NCI-H2107 treated with DMSO at 0.1 percent for 48 hours (cell line): ENCODE data around the gene ADAM12.

Source experiments
- DNase-seq: peaks from one replicate; lab custom pipeline; 2025; ENCODE audit not compliant: unreplicated experiment; lab: John Stamatoyannopoulos, UW

The ADAM12 gene

GRCh38 chr10:126029999-126030398 is 358.3 kb downstream of the ADAM12 start:
- no peak for DNase-seq

DNA sequence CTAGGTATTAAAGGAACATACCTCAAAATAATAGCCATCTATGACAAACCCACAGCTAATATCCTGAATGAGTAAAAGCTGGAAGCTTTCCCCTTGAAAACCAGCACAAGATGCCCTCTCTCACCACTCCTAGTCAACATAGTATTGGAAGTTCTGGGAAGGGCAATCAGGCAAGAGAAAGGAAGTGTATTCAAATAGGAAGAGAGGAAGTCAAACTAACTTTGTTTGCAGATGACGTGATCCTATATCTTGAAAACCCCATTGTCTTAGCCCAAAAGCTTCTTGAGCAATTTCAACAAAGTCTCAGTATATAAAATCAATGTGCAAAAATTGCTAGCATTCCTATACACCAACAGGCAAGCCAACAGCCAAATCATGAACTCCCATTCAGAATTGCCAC is 360.6 kb downstream of the ADAM12 start:
- no peak for DNase-seq

DNA sequence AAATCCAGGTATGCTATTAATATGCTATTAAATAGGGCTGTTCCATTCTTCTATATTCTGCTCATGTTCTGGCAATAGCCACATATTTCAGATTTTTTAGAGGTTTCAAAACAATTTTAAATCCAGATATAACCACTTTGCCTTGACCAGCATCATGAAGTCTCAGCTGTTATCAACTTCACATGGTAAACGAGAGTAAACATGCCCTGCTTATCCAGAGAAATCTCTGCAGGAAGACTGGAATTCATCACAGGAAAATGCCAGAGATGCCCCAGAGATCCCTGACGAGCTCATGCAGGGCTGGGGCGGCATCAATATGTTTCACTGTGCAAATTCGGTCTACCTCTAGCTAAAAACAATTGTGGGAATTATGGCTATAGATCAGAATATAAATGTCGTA is 365.4 kb downstream of the ADAM12 start:
- no peak for DNase-seq

- DNase-seq: no peak
These were observed 366.3 kb downstream of the ADAM12 start for GRCh38 chr10:126021833-126022500.

- DNase-seq: no peak
These were observed 370.2 kb downstream of the ADAM12 start for GRCh38 chr10:126017961-126018560.

DNA sequence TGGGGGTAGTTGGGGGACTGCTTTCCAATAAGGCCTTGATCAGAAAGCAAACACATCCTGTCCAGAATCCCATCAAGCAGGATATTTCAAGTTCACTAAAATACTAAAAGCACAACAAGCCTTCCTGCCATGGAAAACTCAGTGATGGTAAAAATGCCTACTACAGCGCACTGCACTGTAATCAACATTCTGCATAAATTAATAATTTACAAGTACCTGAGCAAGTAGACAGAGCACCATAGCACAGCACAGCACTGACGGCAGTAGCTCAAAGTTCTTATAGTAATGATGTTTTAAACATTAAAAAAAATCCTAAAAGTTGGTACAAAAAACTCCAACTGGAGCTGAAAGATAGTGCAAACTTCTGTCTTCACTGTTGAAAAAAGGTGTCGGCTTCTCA is 371.4 kb downstream of the ADAM12 start:
- no peak for DNase-seq

DNA sequence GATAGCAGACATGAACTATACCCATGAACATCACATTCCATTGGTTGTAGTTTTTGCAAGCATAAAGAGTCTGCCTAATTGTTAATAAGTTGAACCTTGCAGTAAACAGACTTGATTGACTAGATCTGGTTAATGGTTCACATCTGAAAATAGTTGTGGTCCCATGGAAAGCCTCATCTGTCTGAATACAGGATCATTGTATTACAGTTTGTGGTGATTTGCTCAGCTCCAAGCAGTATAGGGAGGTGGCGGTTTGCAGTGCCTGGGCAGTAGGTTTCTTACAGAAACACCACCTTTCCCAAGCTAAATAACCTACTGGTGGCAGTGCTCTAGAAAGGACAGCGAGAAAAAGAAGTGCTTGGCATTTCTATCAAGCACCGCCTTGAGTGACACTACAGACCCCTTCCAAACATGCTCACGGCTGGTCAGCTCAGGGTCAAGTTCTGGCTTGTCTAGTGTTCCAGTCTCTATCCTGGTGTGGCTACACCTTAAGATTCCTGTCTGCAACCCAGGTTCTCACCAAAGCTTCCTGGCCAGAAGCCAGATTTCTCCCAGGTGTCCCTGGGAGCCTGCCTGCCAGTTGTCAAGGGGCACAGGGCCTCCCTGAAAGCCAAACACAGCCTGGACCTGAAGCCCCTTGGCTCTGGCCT is 372.0 kb downstream of the ADAM12 start:
- DNase-seq: no peak

DNA sequence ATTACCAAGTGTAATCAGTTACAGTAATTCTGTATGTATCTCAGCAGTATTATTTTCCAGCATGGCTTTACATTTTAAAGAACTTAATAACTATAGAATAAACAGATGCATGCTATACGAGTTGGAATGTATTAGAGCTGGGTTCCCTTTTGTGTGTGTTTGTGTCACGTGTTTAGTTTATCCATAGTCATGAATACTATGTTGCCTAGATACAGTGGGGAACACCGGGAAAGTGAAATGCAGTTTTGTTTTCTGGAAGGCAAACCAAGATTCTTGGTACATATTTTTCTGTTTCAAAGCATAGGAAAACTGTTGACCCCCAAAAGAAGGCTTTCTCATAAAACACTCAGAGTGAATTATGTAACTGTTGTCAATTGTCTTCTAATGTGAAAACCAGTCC is 372.9 kb downstream of the ADAM12 start:
- DNase-seq: no peak

DNA sequence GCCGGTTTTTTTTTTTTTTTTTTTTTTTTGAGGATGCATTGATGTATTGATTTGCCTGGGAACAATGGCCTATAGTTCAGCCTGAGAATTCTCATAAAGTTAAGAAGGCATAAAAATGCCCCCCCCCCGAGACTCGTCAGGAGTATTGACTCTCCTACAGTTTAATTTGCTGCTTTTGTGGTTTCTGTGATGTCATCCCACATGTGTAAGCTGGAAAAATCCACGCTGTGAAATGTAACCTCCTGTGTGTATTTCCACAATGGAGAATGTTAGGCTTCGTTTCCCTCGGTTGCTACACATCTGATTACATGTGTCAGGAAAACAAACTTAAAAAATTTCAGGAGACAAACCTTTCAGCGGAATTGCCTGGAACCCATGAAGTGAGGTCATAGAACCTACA is 374.0 kb downstream of the ADAM12 start:
- no peak for DNase-seq

DNA sequence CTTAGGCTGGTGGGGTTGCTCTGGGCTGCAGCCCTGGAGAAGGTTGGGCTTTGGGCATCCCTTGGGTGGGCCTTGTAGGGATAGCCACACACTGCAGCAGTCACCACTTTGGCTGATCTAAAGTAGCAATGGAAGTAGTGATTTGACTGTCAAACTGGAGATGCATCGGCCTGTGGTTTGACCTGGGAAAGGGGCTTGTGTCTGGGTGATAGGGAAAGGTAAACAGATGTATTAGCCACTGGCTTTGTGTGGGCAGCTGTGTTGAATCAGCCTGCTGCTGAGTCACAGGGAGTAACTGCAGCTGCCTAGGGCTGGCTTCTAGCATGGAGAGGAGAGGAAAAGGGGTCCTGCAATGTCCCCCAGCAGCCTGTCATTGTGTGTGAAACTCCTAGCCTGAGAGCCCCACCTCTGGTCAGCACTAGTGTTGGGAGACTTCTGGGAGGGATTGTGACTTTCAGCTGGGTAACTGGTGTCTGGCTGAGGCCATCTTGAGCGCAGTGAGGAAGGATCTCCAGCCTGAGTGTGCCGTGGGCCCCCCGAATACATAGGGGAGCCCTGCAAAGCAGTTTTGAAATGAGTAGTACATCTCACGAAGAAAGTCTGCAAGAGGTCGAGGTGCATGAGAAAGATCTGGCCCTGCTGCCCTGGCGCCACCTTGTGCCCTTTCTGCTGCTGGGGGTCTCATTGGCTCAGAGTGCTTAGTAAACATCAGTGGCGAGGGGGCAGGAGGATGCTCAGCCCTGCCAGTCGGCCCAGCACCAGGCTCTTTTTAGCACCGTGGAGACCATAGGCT is 374.6 kb downstream of the ADAM12 start:
- no peak for DNase-seq

DNA sequence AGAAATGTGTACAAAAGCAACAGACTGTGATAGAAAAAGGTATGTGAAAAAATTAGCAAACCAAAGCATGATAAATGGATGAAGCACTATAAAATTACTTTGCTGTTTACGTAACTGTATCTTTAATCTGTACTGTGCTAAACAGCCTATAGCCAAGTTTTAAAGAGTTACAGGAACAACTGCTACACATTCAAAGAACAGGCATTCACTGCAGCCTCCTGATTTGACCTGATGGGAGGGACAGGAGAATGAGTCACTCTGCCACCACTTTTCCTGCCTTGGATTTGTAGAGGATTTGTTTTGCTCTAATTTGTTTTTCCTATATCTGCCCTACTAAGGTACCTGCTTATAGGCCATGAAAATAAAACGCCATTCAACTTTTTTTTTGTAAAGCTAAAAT is 375.8 kb downstream of the ADAM12 start:
- DNase-seq: no peak

GRCh38 chr10:126011995-126012394 is 376.3 kb downstream of the ADAM12 start:
- no peak for DNase-seq

GRCh38 chr10:126009650-126010049 is 378.6 kb downstream of the ADAM12 start:
- DNase-seq: no peak

GRCh38 chr10:126006906-126007305 is 381.4 kb downstream of the ADAM12 start:
- DNase-seq: no peak

GRCh38 chr10:126006264-126006663 is 382.0 kb downstream of the ADAM12 start:
- DNase-seq: no peak

- DNase-seq: no peak
These were observed 383.5 kb downstream of the ADAM12 start for GRCh38 chr10:126004752-126005151.

DNA sequence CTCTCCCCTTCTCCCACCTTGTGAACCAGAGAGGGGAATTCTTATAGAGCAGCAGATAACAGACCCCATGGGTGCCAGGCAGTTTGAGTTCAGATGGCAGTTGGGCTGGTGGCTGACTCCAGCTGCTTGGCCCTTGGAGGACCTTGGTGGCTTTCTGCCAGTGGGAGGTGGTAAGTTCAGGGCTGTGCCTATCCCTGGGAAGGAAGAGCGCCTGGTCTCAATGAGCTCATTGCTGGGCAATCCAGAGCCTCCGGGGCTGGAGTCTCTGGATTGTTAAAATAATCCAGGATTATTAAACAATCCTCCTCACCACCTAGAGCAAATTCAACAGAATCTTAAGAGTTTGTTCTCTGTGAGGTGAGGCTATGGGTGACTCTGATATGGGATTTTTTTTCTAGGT is 386.7 kb downstream of the ADAM12 start:
- DNase-seq: no peak

DNA sequence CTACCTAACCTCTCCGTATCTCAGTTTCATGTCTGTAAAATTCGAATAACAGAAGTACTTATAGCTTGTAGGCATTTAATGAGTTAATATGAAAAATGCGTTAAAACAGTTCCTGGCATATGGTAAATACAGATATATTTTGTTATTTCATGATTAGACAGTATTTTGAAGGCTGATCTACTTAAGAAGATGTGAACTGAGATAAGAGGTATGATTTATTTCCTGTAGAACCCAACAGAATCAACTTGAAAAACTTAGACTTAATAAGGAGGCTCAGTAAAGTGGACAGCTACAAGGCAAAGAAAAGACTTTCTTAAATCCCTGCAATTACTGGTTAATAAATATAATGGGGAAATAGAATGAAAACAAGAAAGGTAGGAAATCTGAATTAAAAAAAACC is 388.6 kb downstream of the ADAM12 start:
- no peak for DNase-seq

DNA sequence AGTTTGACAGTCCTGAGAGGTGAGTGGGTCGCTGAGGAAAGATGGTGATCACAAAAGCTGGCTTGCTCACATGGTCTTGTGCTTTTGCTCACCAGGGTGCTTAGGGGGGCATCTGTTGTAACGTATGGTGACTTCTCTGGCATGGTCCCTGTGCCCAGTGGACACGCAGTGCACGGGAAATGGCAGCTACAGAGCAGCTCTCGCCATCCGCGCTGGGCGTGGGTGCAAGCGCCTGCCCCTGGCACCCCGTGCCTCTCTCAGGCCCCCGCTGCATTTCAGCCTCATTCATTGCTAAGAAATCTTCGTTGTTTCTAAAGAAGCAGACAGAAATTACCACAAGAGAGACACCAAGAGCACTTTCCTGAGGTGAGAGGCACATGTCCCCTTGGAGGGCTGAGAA is 390.7 kb downstream of the ADAM12 start:
- no peak for DNase-seq

DNA sequence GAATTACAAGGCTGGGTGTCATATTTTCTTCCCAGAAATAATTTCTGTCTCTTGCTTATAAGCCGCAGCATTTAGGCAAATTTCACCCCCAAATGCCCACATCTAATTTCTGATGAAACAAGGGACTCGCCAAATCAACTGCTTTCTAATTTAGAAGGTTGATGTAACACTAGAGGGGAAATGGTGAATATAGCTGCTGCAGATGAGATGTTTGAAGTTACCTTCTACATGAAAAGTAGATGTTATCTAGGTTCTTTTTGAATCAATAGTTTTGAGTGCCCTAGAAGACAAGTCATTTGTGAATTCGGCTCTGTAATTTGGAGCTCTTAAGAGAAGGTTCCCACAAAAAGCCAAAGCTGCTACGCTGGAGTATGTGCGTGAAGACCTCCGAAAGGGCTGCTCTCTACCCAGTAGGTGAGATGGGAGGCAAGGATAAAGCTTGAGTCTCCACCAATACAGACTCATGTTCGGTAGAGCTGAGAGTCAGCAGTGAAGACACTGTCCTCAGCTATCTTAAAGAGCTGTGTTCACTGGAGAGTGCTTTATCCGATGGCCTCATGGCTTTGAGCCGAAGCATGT is 392.5 kb downstream of the ADAM12 start:
- DNase-seq: no peak

- DNase-seq: no peak
These were observed 393.7 kb downstream of the ADAM12 start for GRCh38 chr10:125994601-125995000.
